B cell (primary cell): ENCODE data around the gene CAPS. TPM values are rescaled to one million over a fixed set of nuclear protein-coding genes. Genes with fewer than 3 reads are reported as not detected.

Source experiments
- ATAC-seq: fragments of 200-7000 bp; cut with Tn5 transposase; one replicate; pipeline ENCODE4 v1.10.0; 2021; ENCODE audit warnings: low read depth, mild to moderate bottlenecking, moderate number of reproducible peaks, moderate library complexity
- CTCF ChIA-PET: fragments of 350-600 bp; sonication (Branson Sonifier 250); formaldehyde crosslinking; loops from one replicate; lab custom pipeline; 2021; ENCODE audit warnings: antibody characterized with exemption, inconsistent platforms; lab: Charles Lee
- POLR2A ChIA-PET: fragments of 350-600 bp; sonication (Branson Sonifier 250); formaldehyde crosslinking; loops from one replicate; lab custom pipeline; 2021; ENCODE audit warnings: antibody characterized with exemption; lab: Charles Lee
- DNase-seq: peaks from one replicate; pipeline ENCODE4 v3.0.0; 2013
- H2AFZ ChIP-seq: 2 replicates; pipeline ENCODE4 v1.6.1; 2012; ENCODE audit warnings: mild to moderate bottlenecking, low read depth, low read length; ENCODE audit not compliant: insufficient read depth, poor library complexity, severe bottlenecking
- H3K27ac ChIP-seq, 2 donors: 1 replicate in 1 of 2; 2 replicates in 1 of 2; pipeline ENCODE4 v1.5.1; 2012 to 2013; ENCODE audit warnings: low read length in 2 of 2, mild to moderate bottlenecking in 2 of 2, moderate library complexity in 1 of 2
- H3K27me3 ChIP-seq, 4 experiments: fragments of 200-600 bp in 1 of 4; sonication (generic) in 1 of 4; replicated peaks in 1 of 4; 1 replicate in 2 of 4; 2 replicates in 2 of 4; pipeline versions ENCODE4 v1.6.1 to v1.7.0; 2013 to 2016; ENCODE audit warnings: low read length in 3 of 4, mild to moderate bottlenecking in 2 of 4, mixed read lengths in 1 of 4, moderate library complexity in 1 of 4; ENCODE audit not compliant: insufficient read depth in 4 of 4, control insufficient read depth in 3 of 4; ENCODE audit errors: control extremely low read depth in 1 of 4
- H3K36me3 ChIP-seq, 2 experiments: replicated peaks in 1 of 2; 1 replicate in 1 of 2; 2 replicates in 1 of 2; pipeline versions ENCODE4 v1.6.1 to v1.7.1; 2013; ENCODE audit warnings: low read length in 1 of 2; ENCODE audit not compliant: insufficient read depth in 2 of 2, control insufficient read depth in 1 of 2; ENCODE audit errors: control extremely low read depth in 1 of 2, extremely low read depth in 1 of 2
- H3K4me1 ChIP-seq, 2 donors: fragments of 200-600 bp in 1 of 2; sonication (generic) in 1 of 2; 1 replicate in 1 of 2; 2 replicates in 1 of 2; pipeline versions ENCODE4 v1.5.1 to v1.6.1; 2013 to 2017; ENCODE audit warnings: low read length in 2 of 2; ENCODE audit not compliant: control insufficient read depth in 2 of 2, insufficient read depth in 2 of 2
- H3K4me2 ChIP-seq: replicated peaks from 2 replicates; pipeline ENCODE3; 2012; ENCODE audit warnings: mild to moderate bottlenecking, low read depth, low read length; ENCODE audit not compliant: poor library complexity, severe bottlenecking
- H3K4me3 ChIP-seq, 5 experiments: fragments of 200-600 bp in 1 of 5; sonication (generic) in 1 of 5; 1 replicate in 3 of 5; 2 replicates in 2 of 5; pipeline versions ENCODE4 v1.5.1 to v1.7.0; 2011 to 2016; ENCODE audit warnings: low read length in 4 of 5, mild to moderate bottlenecking in 4 of 5, low read depth in 2 of 5, control low read depth in 1 of 5, moderate library complexity in 1 of 5; ENCODE audit not compliant: insufficient read depth in 1 of 5; ENCODE audit errors: control extremely low read depth in 1 of 5, extremely low read depth in 1 of 5
- H3K79me2 ChIP-seq: fragments of 200-600 bp; sonication (generic); one replicate; pipeline ENCODE4 v1.6.0; 2016; ENCODE audit warnings: low read length; ENCODE audit not compliant: control insufficient read depth, insufficient read depth
- H3K9ac ChIP-seq: fragments of 200-600 bp; sonication (generic); 2 replicates; pipeline ENCODE4 v1.6.1; 2017; ENCODE audit warnings: mild to moderate bottlenecking, low read length, moderate library complexity
- H3K9me3 ChIP-seq, 3 donors: one replicate each; pipeline versions ENCODE4 v1.6.1 to v1.7.1; 2013; ENCODE audit warnings: low read length in 2 of 3; ENCODE audit not compliant: control insufficient read depth in 2 of 3, insufficient read depth in 1 of 3; ENCODE audit errors: control extremely low read depth in 1 of 3
- H4K20me1 ChIP-seq: 2 replicates; pipeline ENCODE4 v1.6.0; 2012; ENCODE audit warnings: mild to moderate bottlenecking, low read length; ENCODE audit not compliant: insufficient read depth, control insufficient read depth, poor library complexity, severe bottlenecking
- H3K27ac Mint-ChIP-seq: one replicate; pipeline ENCODE4 v1.8.0; 2021; ENCODE audit warnings: mixed read lengths
- H3K27me3 Mint-ChIP-seq: one replicate; pipeline ENCODE4 v1.8.0; 2021; ENCODE audit warnings: mixed read lengths
- H3K4me1 Mint-ChIP-seq: one replicate; pipeline ENCODE4 v1.8.0; 2021; ENCODE audit warnings: mixed read lengths
- H3K4me3 Mint-ChIP-seq: one replicate; pipeline ENCODE4 v1.8.0; 2021; ENCODE audit warnings: mixed read lengths
- H3K9me3 Mint-ChIP-seq: one replicate; pipeline ENCODE4 v1.8.0; 2022; ENCODE audit warnings: mixed read lengths; ENCODE audit not compliant: insufficient read depth
- CTCF ChIP-seq: fragments of 200-600 bp; IDR thresholded peaks from one replicate; pipeline ENCODE4 v1.8.0; 2022; ENCODE audit warnings: antibody characterized with exemption, mild to moderate bottlenecking
- EZH2 ChIP-seq: IDR thresholded peaks from 2 replicates; pipeline ENCODE4 v1.6.1; 2012; ENCODE audit warnings: borderline replicate concordance, low read depth, mild to moderate bottlenecking, moderate library complexity, low read length; ENCODE audit not compliant: insufficient read depth, poor library complexity, severe bottlenecking
- WGBS: methylation state at CpG from one replicate; pipeline ENCODE4 v1.1.5; 2013; ENCODE audit warnings: missing lambda C conversion rate; ENCODE audit not compliant: insufficient coverage; 5-methylcytosine and 5-hydroxymethylcytosine counted together
- intact Hi-C: fragments of 100-400 bp; cut with micrococcal nuclease; formaldehyde crosslinking; loops from one replicate; pipeline ENCODE4 v1.10.0; 2022
- polyA plus RNA-seq: library from polyadenylated mRNA; depleted of rRNA; stranded (reverse); fragments of >200 nt; gene quantifications from 2 replicates; pipeline ENCODE4 v1.2.3, GENCODE V29; 2012
- total RNA-seq, 2 donors: library from RNA; stranded (reverse); fragments of 120-200 nt in 1 of 2; gene quantifications; 1 replicate in 1 of 2; 2 replicates in 1 of 2; pipeline versions ENCODE4 v1.2.3 to v1.2.4, GENCODE V29; 2013 to 2022

CAPS gene
- total and polyA plus RNA-seq, 2 donors (not counting 1 experiment from before 2014, with no cell fraction given), result 40.0 to 65.7 TPM

GRCh38 chr19:5865772-5866171 lies 48.3 kb upstream of the CAPS start:
- peaks cover 11% of the 10 kb centered on the region for H3K27me3 Mint-ChIP-seq
- Histone ChIP-seq H3K4me3 (no peak overlapping the region), H3K27ac (no peak overlapping the region), H4K20me1 (no peaks in the 10 kb centered on the region), H3K79me2 (no peaks in the 10 kb centered on the region), H2AFZ (no peak overlapping the region), H3K9ac (no peak overlapping the region), H3K9me3 (no peaks in the 10 kb centered on the region), H3K27me3 (peaks cover 0 to 4% (median 0%) of the 10 kb centered on the region in 4 experiments), H3K4me2 (no peak overlapping the region), H3K36me3 (no peaks in the 10 kb centered on the region), H3K4me1 (no peaks in the 10 kb centered on the region)
- no peaks in the 10 kb centered on the region for H3K9me3 Mint-ChIP-seq
- ChIA-PET CTCF (no interaction called here), POLR2A (no interaction called here)
- intact Hi-C loops, result no loop called here
- H3K4me1 Mint-ChIP-seq, result no peaks in the 10 kb centered on the region
- no peak overlapping the region for H3K4me3 Mint-ChIP-seq
- 90% methylated on average over 11 of the region's 11 CpGs for WGBS
- H3K27ac Mint-ChIP-seq, result no peak overlapping the region
- DNase-seq (no peak), ATAC-seq (no peak)
- no peak for TF ChIP-seq EZH2

- H2AFZ ChIP-seq, result no peak overlapping the region
- 89% methylated on average over 29 of the region's 31 CpGs for WGBS
- intact Hi-C loops, result no loop called here
- H3K4me3 ChIP-seq, result no peak overlapping the region
- H3K9me3 Mint-ChIP-seq, result no peaks in the 10 kb centered on the region
- H3K27me3 Mint-ChIP-seq, result peaks cover 11% of the 10 kb centered on the region
- ChIA-PET POLR2A (no interaction called here), CTCF (interaction anchor here (0.5 kb wide), 1 partner anchor 968 kb away, joined by 3 read pairs; no protein-coding TSS in a partner anchor)
- H3K9ac ChIP-seq, result no peak overlapping the region
- H3K9me3 ChIP-seq, result no peaks in the 10 kb centered on the region
- H3K36me3 ChIP-seq, result no peaks in the 10 kb centered on the region
- no peak overlapping the region for H3K27ac ChIP-seq
- no peaks in the 10 kb centered on the region for H3K4me1 Mint-ChIP-seq
- DNase-seq, result no peak
- peaks cover 0 to 4% (median 0%) of the 10 kb centered on the region in 4 experiments for H3K27me3 ChIP-seq
- no peaks in the 10 kb centered on the region for H4K20me1 ChIP-seq
- no peak overlapping the region for H3K27ac Mint-ChIP-seq
- no peak for ATAC-seq
- no peak overlapping the region for H3K4me3 Mint-ChIP-seq
- no peak overlapping the region for H3K4me2 ChIP-seq
- TF ChIP-seq EZH2 (no peak), CTCF (no peak)
- no peaks in the 10 kb centered on the region for H3K4me1 ChIP-seq
- no peaks in the 10 kb centered on the region for H3K79me2 ChIP-seq
Observed at GRCh38 chr19:5867201-5868136, 46.6 kb upstream of the CAPS start.
